ENCODE results near the gene LASP1NB.

Gene LASP1NB

DNA sequence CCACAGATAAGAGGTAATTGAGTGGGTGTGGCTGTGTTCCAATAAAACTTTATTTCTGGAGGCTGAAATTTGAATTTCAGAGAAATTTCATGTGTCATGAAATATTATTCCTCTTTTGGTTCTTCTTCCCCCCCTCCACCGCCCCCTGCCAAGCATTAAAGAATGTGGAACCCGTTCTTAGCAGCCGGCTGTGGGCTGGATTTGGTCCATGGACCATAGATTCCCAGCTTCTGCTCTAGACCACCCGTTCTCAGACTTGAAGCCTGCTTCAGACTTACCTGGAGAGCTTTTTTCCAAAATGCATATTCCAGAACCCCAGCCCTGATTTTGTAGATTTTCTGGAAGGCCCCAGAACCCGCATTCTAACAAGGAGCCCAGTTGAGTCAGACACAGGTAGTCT, 15.1 kb upstream of the LASP1NB start (continued):
- TF ChIP-seq CBX5 (IDR thresholded peaks at IDR 0.05; ENCODE audit: low read depth, low read length) (no peak), BRCA1 (IDR thresholded peaks at IDR 0.05; ENCODE audit: low read depth, low read length) (no peak), MAFK (IDR thresholded peaks at IDR 0.05; ENCODE audit: low read depth, low read length) (no peak), POLR2AphosphoS5 (IDR thresholded peaks at IDR 0.05; ENCODE audit: low read depth, low read length) (no peak), SP4 (IDR thresholded peaks at IDR 0.05; ENCODE audit: low read length) (no peak)
